ENCODE data around the gene PTPRN2.
"Not testable (repeated sequence)": the region's sequence is repeated elsewhere in the genome, so short reads cannot be mapped to it uniquely, and the experiment has no call there.

The PTPRN2 gene

GRCh38 chr7:158537516-158537882, 50.1 kb downstream of the PTPRN2 start:
- TF ChIP-seq JUND (IDR thresholded peaks at IDR 0.05; ENCODE audit: low read depth): no peak
- in situ Hi-C loops (cut with HindIII; ENCODE audit: low pct_unique_long_range_greater_than_20kb, low sequenced_read_pairs): no loop called here
- DNase-seq (ENCODE audit: low read depth in 1 of 2, low spot score in 1 of 2): no peak

GRCh38 chr7:158536871-158537515, 50.6 kb downstream of the PTPRN2 start:
- DNase-seq (ENCODE audit: low read depth in 1 of 2, low spot score in 1 of 2): no peak
- no peak for TF ChIP-seq JUND (IDR thresholded peaks at IDR 0.05; ENCODE audit: low read depth)
- in situ Hi-C loops (cut with HindIII; ENCODE audit: low pct_unique_long_range_greater_than_20kb, low sequenced_read_pairs): no loop called here

- in situ Hi-C loops (cut with HindIII; ENCODE audit: low pct_unique_long_range_greater_than_20kb, low sequenced_read_pairs): no loop called here
- no peak for DNase-seq (ENCODE audit: low read depth in 1 of 2, low spot score in 1 of 2)
Observed at GRCh38 chr7:158535079-158535478, 52.5 kb downstream of the PTPRN2 start.

GRCh38 chr7:158534598-158534997, 53.0 kb downstream of the PTPRN2 start:
- in situ Hi-C loops (cut with HindIII; ENCODE audit: low pct_unique_long_range_greater_than_20kb, low sequenced_read_pairs): no loop called here
- no peak for TF ChIP-seq JUND (IDR thresholded peaks at IDR 0.05; ENCODE audit: low read depth)
- no peak for DNase-seq (ENCODE audit: low read depth in 1 of 2, low spot score in 1 of 2)

More at GRCh38 chr7:158535079-158535478, 52.5 kb downstream of the PTPRN2 start:
- no peak for TF ChIP-seq JUND (IDR thresholded peaks at IDR 0.05; ENCODE audit: low read depth)

- in situ Hi-C loops (cut with HindIII; ENCODE audit: low pct_unique_long_range_greater_than_20kb, low sequenced_read_pairs); DNase-seq (ENCODE audit: low read depth in 1 of 2, low spot score in 1 of 2): not testable (repeated sequence)
Observed at GRCh38 chr7:158534134-158534515, 53.5 kb downstream of the PTPRN2 start.

GRCh38 chr7:158533386-158534133, 54.1 kb downstream of the PTPRN2 start:
- DNase-seq (ENCODE audit: low read depth in 1 of 2, low spot score in 1 of 2): no peak
- in situ Hi-C loops (cut with HindIII; ENCODE audit: low pct_unique_long_range_greater_than_20kb, low sequenced_read_pairs): no loop called here
- no peak for TF ChIP-seq JUND (IDR thresholded peaks at IDR 0.05; ENCODE audit: low read depth)

- in situ Hi-C loops (cut with HindIII; ENCODE audit: low pct_unique_long_range_greater_than_20kb, low sequenced_read_pairs): no loop called here
- no peak for TF ChIP-seq JUND (IDR thresholded peaks at IDR 0.05; ENCODE audit: low read depth)
- no peak for DNase-seq (ENCODE audit: low read depth in 1 of 2, low spot score in 1 of 2)
Observed at GRCh38 chr7:158532093-158532627, 55.5 kb downstream of the PTPRN2 start.

- no peak for DNase-seq (ENCODE audit: low read depth in 1 of 2, low spot score in 1 of 2)
- TF ChIP-seq JUND (IDR thresholded peaks at IDR 0.05; ENCODE audit: low read depth): no peak
- in situ Hi-C loops (cut with HindIII; ENCODE audit: low pct_unique_long_range_greater_than_20kb, low sequenced_read_pairs): no loop called here
Observed at GRCh38 chr7:158531661-158532060, 56.0 kb downstream of the PTPRN2 start.

- TF ChIP-seq JUND (IDR thresholded peaks at IDR 0.05; ENCODE audit: low read depth): no peak
- no peak for DNase-seq (ENCODE audit: low read depth in 1 of 2, low spot score in 1 of 2)
- in situ Hi-C loops (cut with HindIII; ENCODE audit: low pct_unique_long_range_greater_than_20kb, low sequenced_read_pairs): no loop called here
Observed at GRCh38 chr7:158530800-158531609, 56.6 kb downstream of the PTPRN2 start.

GRCh38 chr7:158529181-158530096, 58.2 kb downstream of the PTPRN2 start:
- in situ Hi-C loops (cut with HindIII; ENCODE audit: low pct_unique_long_range_greater_than_20kb, low sequenced_read_pairs): no loop called here
- no peak for TF ChIP-seq JUND (IDR thresholded peaks at IDR 0.05; ENCODE audit: low read depth)
- DNase-seq (ENCODE audit: low read depth in 1 of 2, low spot score in 1 of 2): peak; percentile 21 to 51

GRCh38 chr7:158527915-158528502, 59.6 kb downstream of the PTPRN2 start:
- TF ChIP-seq JUND (IDR thresholded peaks at IDR 0.05; ENCODE audit: low read depth): no peak
- no peak for DNase-seq (ENCODE audit: low read depth in 1 of 2, low spot score in 1 of 2)
- in situ Hi-C loops (cut with HindIII; ENCODE audit: low pct_unique_long_range_greater_than_20kb, low sequenced_read_pairs): no loop called here

All from T47D (cell line).